WTC11 (cell line): ENCODE measurements around the gene PHF13. TPM values are rescaled to one million over a fixed set of nuclear protein-coding genes. Genes with fewer than 3 reads are reported as not detected.
"Not testable (repeated sequence)": the region's sequence is repeated elsewhere in the genome, so short reads cannot be mapped to it uniquely, and the experiment has no call there.

Source experiments
- ATAC-seq: fragments of 200-7000 bp; cut with Tn5 transposase; 2 replicates; pipeline ENCODE4 v1.10.0; 2021; ENCODE audit warnings: mild to moderate bottlenecking, moderate library complexity
- CTCF ChIA-PET: fragments of 300-600 bp; sonication (Branson Sonifier 250); formaldehyde crosslinking; loops from one replicate; lab custom pipeline; 2021; ENCODE audit warnings: antibody characterized with exemption; lab: Charles Lee
- POLR2A ChIA-PET: fragments of 350-600 bp; sonication (Branson Sonifier 250); formaldehyde crosslinking; loops from one replicate; lab custom pipeline; 2021; ENCODE audit warnings: antibody characterized with exemption; lab: Charles Lee
- DNase-seq: peaks from one replicate; pipeline ENCODE4 v3.0.0; 2021; ENCODE audit warnings: low spot score
- H3K27ac Mint-ChIP-seq: 2 replicates; pipeline ENCODE4 v1.8.0; 2021; ENCODE audit warnings: mixed read lengths
- H3K27me3 Mint-ChIP-seq: 2 replicates; pipeline ENCODE4 v1.8.0; 2021; ENCODE audit warnings: low read depth, mild to moderate bottlenecking, moderate library complexity, mixed read lengths
- H3K36me3 Mint-ChIP-seq: 2 replicates; pipeline ENCODE4 v1.8.0; 2021; ENCODE audit warnings: mixed read lengths
- H3K4me1 Mint-ChIP-seq: 2 replicates; pipeline ENCODE4 v1.8.0; 2022; ENCODE audit warnings: mixed read lengths
- H3K4me3 Mint-ChIP-seq: 2 replicates; pipeline ENCODE4 v1.8.0; 2021; ENCODE audit warnings: mild to moderate bottlenecking, moderate library complexity, mixed read lengths
- H3K9me3 Mint-ChIP-seq: 2 replicates; pipeline ENCODE4 v1.8.0; 2021; ENCODE audit warnings: mixed read lengths
- CDX4 ChIP-seq: fragments of 250-450 bp; sonication (Bioruptor Pico); IDR thresholded peaks from 2 replicates; pipeline ENCODE4 v1.9.0; 2021; ENCODE audit warnings: moderate library complexity, mild to moderate bottlenecking, inconsistent platforms, borderline replicate concordance
- FOXP4 ChIP-seq: sonication (generic); formaldehyde crosslinking; IDR thresholded peaks from 2 replicates; pipeline ENCODE4 v1.8.0; 2022; ENCODE audit warnings: mild to moderate bottlenecking, missing genetic modification reagents
- GTF2I ChIP-seq: fragments of 250-450 bp; sonication (Bioruptor Pico); conservative IDR thresholded peaks from 2 replicates; pipeline ENCODE4 v1.4.0; 2021; ENCODE audit warnings: mild to moderate bottlenecking
- IRF1 ChIP-seq: sonication (generic); formaldehyde crosslinking; IDR thresholded peaks from 2 replicates; pipeline ENCODE4 v1.8.0; 2023; ENCODE audit warnings: missing genetic modification reagents
- NFE2L1 ChIP-seq: sonication (generic); formaldehyde crosslinking; IDR thresholded peaks from 2 replicates; pipeline ENCODE4 v1.8.1; 2023; ENCODE audit warnings: missing genetic modification reagents
- OVOL2 ChIP-seq: fragments of 250-450 bp; sonication (Bioruptor Pico); IDR thresholded peaks from 2 replicates; pipeline ENCODE4 v1.9.0; 2021; ENCODE audit warnings: mild to moderate bottlenecking, borderline replicate concordance
- PRDM15 ChIP-seq: sonication (generic); formaldehyde crosslinking; IDR thresholded peaks from 2 replicates; pipeline ENCODE4 v1.8.0; 2022; ENCODE audit warnings: missing genetic modification reagents
- STAT6 ChIP-seq: sonication (generic); formaldehyde crosslinking; conservative IDR thresholded peaks from 2 replicates; pipeline ENCODE4 v1.8.1; 2023; ENCODE audit warnings: mild to moderate bottlenecking, low read depth, missing genetic modification reagents, moderate library complexity
- TCF7 ChIP-seq: sonication (generic); formaldehyde crosslinking; IDR thresholded peaks from 2 replicates; pipeline ENCODE4 v1.8.0; 2022; ENCODE audit warnings: mild to moderate bottlenecking, low read depth, missing genetic modification reagents, moderate library complexity
- ZMAT4 ChIP-seq: fragments of 250-450 bp; sonication (Bioruptor Pico); IDR thresholded peaks from 2 replicates; pipeline ENCODE4 v1.9.0; 2021; ENCODE audit warnings: mild to moderate bottlenecking
- ZNF396 ChIP-seq: fragments of 250-450 bp; sonication (Bioruptor Pico); IDR thresholded peaks from 2 replicates; pipeline ENCODE4 v1.8.0; 2021; ENCODE audit warnings: mild to moderate bottlenecking, moderate library complexity, borderline replicate concordance
- total RNA-seq: library from RNA; stranded (reverse); gene quantifications from 3 replicates; pipeline ENCODE4 v1.2.3, GENCODE V29; 2021

Gene PHF13
- total RNA-seq, 1 experiment from 2014 or later, result 39.6 TPM

GRCh38 chr1:6635910-6636760 lies 22.6 kb downstream of the PHF13 start (continued):
- TF ChIP-seq PRDM15 (CRISPR knock-in tag) (no peak), GTF2I (CRISPR knock-in tag) (no peak), STAT6 (CRISPR knock-in tag) (no peak), IRF1 (CRISPR knock-in tag) (no peak), ZMAT4 (CRISPR knock-in tag) (no peak), TCF7 (CRISPR knock-in tag) (no peak), OVOL2 (CRISPR knock-in tag) (no peak), NFE2L1 (CRISPR knock-in tag) (no peak)

GRCh38 chr1:6636778-6637177 lies 23.2 kb downstream of the PHF13 start:
- DNase-seq, H3K27me3 Mint-ChIP-seq, POLR2A ChIA-PET, H3K27ac Mint-ChIP-seq, ATAC-seq, H3K4me1 Mint-ChIP-seq, H3K4me3 Mint-ChIP-seq, H3K9me3 Mint-ChIP-seq: not testable (repeated sequence)
- CTCF ChIA-PET, result interaction anchor here (1.2 to 2.9 kb wide), 2 partner anchors 10 to 33 kb away, joined by 3 to 15 read pairs; no protein-coding TSS in a partner anchor
- peaks cover 70% of the 10 kb centered on the region for H3K36me3 Mint-ChIP-seq

DNA sequence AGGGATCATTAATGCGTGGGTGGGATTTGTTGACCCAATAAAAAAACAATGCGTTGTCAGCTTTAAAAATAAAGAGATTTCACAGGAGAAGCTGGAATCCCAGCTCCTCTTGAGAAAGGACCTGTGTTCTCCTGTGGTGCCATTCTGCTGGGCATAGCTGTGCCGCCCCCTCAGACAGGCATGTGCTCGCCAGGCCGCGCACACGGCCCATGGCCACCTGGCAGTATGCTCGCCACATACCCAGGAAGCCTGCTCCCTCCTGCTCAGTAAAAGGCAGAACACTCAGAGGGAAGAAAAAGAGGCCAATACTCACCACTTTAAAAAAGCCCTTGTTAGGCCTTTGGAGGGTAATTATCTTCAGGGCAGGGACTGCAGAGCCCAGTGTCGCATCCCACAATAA lies 24.2 kb downstream of the PHF13 start:
- Mint-ChIP-seq H3K36me3 (peaks cover 77% of the 10 kb centered on the region), H3K4me1 (no peaks in the 10 kb centered on the region), H3K27me3 (no peaks in the 10 kb centered on the region), H3K4me3 (no peak overlapping the region), H3K27ac (no peak overlapping the region), H3K9me3 (no peaks in the 10 kb centered on the region)
- no peak for DNase-seq
- no peak for ATAC-seq
- ChIA-PET POLR2A (no interaction called here), CTCF (interaction anchor here (0.8 to 2.9 kb wide), 3 partner anchors 9 to 36 kb away, joined by 3 to 15 read pairs (median 3); no protein-coding TSS in a partner anchor)
- TF ChIP-seq CDX4 (CRISPR knock-in tag), result no peak
- no peak for TF ChIP-seq FOXP4 (CRISPR knock-in tag)
- TF ChIP-seq ZNF396 (CRISPR knock-in tag), result no peak
- TF ChIP-seq, all 79 proteins: peak for 0
